VCaP (cell line): ENCODE measurements around the gene ARL8B.
A peak's percentile ranks its signal among the peaks of the same experiment; 100 is the strongest.

Source experiments
- H3K27ac ChIP-seq: fragments of 450-650 bp; 2 replicates; pipeline ENCODE4 v1.5.1; 2017
- CTCF ChIP-seq: fragments of 450-650 bp; conservative IDR thresholded peaks from 2 replicates; pipeline ENCODE4 v1.5.1; 2017; ENCODE audit warnings: mild to moderate bottlenecking, moderate library complexity

ARL8B gene

GRCh38 chr3:5153074-5153473 lies 31.0 kb downstream of the ARL8B start:
- TF ChIP-seq CTCF = no peak
- no peak overlapping the region for H3K27ac ChIP-seq

- no peak overlapping the region for H3K27ac ChIP-seq
- TF ChIP-seq CTCF = no peak
Measured at GRCh38 chr3:5155241-5155640, 33.1 kb downstream of the ARL8B start.

GRCh38 chr3:5160321-5160720 lies 38.2 kb downstream of the ARL8B start:
- no peak overlapping the region for H3K27ac ChIP-seq
- no peak for TF ChIP-seq CTCF

GRCh38 chr3:5160940-5161858 lies 39.1 kb downstream of the ARL8B start:
- H3K27ac ChIP-seq = no peak overlapping the region
- TF ChIP-seq CTCF = no peak

GRCh38 chr3:5162102-5162501 lies 40.0 kb downstream of the ARL8B start:
- TF ChIP-seq CTCF = no peak
- no peak overlapping the region for H3K27ac ChIP-seq

- H3K27ac ChIP-seq = peak overlapping the region; percentile 18; the same call in 1 of the 2 replicates
- no peak for TF ChIP-seq CTCF
Measured at GRCh38 chr3:5165698-5166097, 43.6 kb downstream of the ARL8B start.

- no peak for TF ChIP-seq CTCF
- no peak overlapping the region for H3K27ac ChIP-seq
Measured at GRCh38 chr3:5166846-5167245, 44.8 kb downstream of the ARL8B start.
